Measurements from ENCODE around the gene GAB1. TPM values are rescaled to one million over a fixed set of nuclear protein-coding genes. Genes with fewer than 3 reads are reported as not detected.

Gene GAB1
- total and polyA plus RNA-seq, 2 of the 13 experiments (the other 11 are each of a cell fraction or from before 2014, with no cell fraction given): 8.7 to 14.7 TPM

DNA sequence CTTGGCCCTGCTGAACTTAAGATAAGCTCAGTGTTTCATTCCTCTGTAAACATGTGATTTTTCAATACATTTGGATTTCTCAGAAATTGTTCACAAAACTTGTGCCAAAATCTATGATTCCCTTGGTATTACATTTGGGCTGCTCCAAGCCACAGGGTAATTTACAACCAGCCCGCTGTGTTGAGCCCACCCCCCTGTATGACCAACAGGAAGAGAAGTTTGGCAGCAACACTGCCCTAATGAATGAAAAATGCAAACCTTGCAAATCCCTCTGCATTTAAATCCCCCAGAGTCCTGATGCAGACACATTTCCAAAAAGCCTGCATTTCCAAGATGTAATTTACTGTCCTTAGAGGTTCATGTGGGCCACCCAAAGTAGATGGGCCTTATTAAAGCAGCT, 34.1 kb upstream of the GAB1 start (continued):
- no peak for TF ChIP-seq TEF (CRISPR knock-in tag; IDR thresholded peaks at IDR 0.05)
- TF ChIP-seq NFIB (CRISPR knock-in tag; IDR thresholded peaks at IDR 0.05; ENCODE audit: borderline replicate concordance): no peak
- TF ChIP-seq MED1 (CRISPR knock-in tag; IDR thresholded peaks at IDR 0.05): no peak
- TF ChIP-seq, protein P1, sequence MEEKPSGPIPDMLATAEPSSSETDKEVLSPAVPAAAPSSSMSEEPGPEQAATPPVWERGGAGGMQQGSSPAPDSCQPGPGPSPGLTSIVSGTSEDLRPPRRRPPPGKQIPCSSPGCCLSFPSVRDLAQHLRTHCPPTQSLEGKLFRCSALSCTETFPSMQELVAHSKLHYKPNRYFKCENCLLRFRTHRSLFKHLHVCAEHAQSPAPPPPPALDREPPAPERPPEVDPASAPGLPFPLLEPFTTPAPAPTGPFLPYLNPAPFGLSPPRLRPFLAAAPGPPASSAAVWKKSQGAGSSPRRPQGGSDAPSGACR (CRISPR knock-in tag; IDR thresholded peaks at IDR 0.05): no peak
- no peak for TF ChIP-seq ZNF780A (CRISPR knock-in tag; IDR thresholded peaks at IDR 0.05)
- no peak for TF ChIP-seq ZNF225 (CRISPR knock-in tag; IDR thresholded peaks at IDR 0.05)
- peak; percentile 64 for TF ChIP-seq MAFF (IDR thresholded peaks at IDR 0.05; ENCODE audit: low read depth, low read length)

DNA sequence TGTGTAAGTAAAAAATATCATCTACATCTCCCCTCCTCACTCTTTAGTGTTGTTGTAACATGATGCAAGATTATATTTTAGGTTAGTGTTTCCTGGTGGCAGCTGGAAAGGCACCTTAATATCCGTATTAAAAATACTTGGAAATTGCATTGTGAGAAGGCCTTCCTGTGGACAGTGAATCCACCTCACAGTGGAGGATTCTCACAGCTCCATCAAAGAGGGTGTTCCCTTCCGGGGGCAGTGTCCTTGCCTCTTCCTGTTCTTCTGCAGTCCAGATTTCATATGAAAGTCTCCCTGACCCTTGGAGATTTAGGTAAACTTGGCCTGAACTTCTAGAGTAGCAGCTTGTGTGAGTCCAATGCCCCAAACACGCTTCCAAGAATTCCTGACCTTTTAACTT, 29.9 kb upstream of the GAB1 start:
- FAIRE-seq: no peak
- Histone ChIP-seq H2AFZ (ENCODE audit: low read length) (no peak overlapping the region), H3K79me2 (ENCODE audit: insufficient read depth, low read length) (no peaks in the 10 kb centered on the region), H4K20me1 (ENCODE audit: insufficient read depth, low read length) (no peaks in the 10 kb centered on the region), H3K4me2 (ENCODE audit: low read depth, low read length) (no peak overlapping the region), H3K36me3 (replicated peaks in 1 of 2; ENCODE audit: control insufficient read depth in 1 of 2, insufficient read depth in 2 of 2, low read length in 2 of 2) (no peaks in the 10 kb centered on the region), H3K4me1 (ENCODE audit: insufficient read depth, low read length) (no peaks in the 10 kb centered on the region), H3K27ac (ENCODE audit: extremely low read length, insufficient read depth, low read length) (no peak overlapping the region), H3K4me3 (replicated peaks in 1 of 3; ENCODE audit: insufficient read depth in 1 of 3, low read depth in 2 of 3, low read length in 3 of 3) (no peak overlapping the region), H3K9me3 (ENCODE audit: low read length) (no peaks in the 10 kb centered on the region), H3K9ac (ENCODE audit: insufficient read depth, low read depth, low read length) (no peak overlapping the region), H3K27me3 (ENCODE audit: control insufficient read depth in 1 of 2, insufficient read depth in 2 of 2, low read length in 2 of 2) (0 out of 5 replicates have a peak, but pooled peaks cover 0 to 3% of the 10 kb centered on the region in 2 experiments)
- in situ Hi-C loops (cut with HindIII; ENCODE audit: extremely low pct_ligation_motif_present, low pct_unique_long_range_greater_than_20kb) (no loop called here), intact Hi-C loops (cut with micrococcal nuclease; ENCODE audit: unreplicated experiment) (no loop called here)
- no peak for ATAC-seq
- no TSS peak for BruUV-seq (replicated peaks)
- POLR2A ChIA-PET: no interaction called here
- 52% methylated on average over 3 of the region's 3 CpGs for WGBS (ENCODE audit: low lambda C conversion rate)
- CTCF ChIA-PET (ENCODE audit: low intra/inter-chr PET ratio, low total read pairs): no interaction called here
- no peak for DNase-seq (ENCODE audit: low spot score)
- no peak for TF ChIP-seq FOXO1 (CRISPR knock-in tag; IDR thresholded peaks at IDR 0.05)
- TF ChIP-seq, protein P2, sequence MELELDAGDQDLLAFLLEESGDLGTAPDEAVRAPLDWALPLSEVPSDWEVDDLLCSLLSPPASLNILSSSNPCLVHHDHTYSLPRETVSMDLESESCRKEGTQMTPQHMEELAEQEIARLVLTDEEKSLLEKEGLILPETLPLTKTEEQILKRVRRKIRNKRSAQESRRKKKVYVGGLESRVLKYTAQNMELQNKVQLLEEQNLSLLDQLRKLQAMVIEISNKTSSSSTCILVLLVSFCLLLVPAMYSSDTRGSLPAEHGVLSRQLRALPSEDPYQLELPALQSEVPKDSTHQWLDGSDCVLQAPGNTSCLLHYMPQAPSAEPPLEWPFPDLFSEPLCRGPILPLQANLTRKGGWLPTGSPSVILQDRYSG (CRISPR knock-in tag; IDR thresholded peaks at IDR 0.05): no peak
- TF ChIP-seq, protein P3, sequence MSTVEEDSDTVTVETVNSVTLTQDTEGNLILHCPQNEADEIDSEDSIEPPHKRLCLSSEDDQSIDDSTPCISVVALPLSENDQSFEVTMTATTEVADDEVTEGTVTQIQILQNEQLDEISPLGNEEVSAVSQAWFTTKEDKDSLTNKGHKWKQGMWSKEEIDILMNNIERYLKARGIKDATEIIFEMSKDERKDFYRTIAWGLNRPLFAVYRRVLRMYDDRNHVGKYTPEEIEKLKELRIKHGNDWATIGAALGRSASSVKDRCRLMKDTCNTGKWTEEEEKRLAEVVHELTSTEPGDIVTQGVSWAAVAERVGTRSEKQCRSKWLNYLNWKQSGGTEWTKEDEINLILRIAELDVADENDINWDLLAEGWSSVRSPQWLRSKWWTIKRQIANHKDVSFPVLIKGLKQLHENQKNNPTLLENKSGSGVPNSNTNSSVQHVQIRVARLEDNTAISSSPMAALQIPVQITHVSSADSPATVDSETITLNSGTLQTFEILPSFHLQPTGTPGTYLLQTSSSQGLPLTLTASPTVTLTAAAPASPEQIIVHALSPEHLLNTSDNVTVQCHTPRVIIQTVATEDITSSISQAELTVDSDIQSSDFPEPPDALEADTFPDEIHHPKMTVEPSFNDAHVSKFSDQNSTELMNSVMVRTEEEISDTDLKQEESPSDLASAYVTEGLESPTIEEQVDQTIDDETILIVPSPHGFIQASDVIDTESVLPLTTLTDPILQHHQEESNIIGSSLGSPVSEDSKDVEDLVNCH (CRISPR knock-in tag; IDR thresholded peaks at IDR 0.05): no peak
- TF ChIP-seq ZNF776 (CRISPR knock-in tag; IDR thresholded peaks at IDR 0.05): no peak
- TF ChIP-seq TEAD2 (CRISPR knock-in tag; IDR thresholded peaks at IDR 0.05): no peak
- no peak for TF ChIP-seq ZBED4 (CRISPR knock-in tag; IDR thresholded peaks at IDR 0.05; ENCODE audit: borderline replicate concordance)
- TF ChIP-seq CTCF (CRISPR knock-in tag; IDR thresholded peaks at IDR 0.05): no peak
